CD4-positive, CD25-positive, alpha-beta regulatory T cell (primary cell): Measurements from ENCODE around the gene MACROD2. TPM values are rescaled to one million over a fixed set of nuclear protein-coding genes. Genes with fewer than 3 reads are reported as not detected.

Experiments used
- ATAC-seq, 2 donors: fragments of 150-1000 bp; cut with Tn5 transposase; one replicate each; pipeline ENCODE4 v1.10.0; 2021; ENCODE audit warnings: low read depth in 2 of 2, moderate number of reproducible peaks in 2 of 2, moderate library complexity in 1 of 2
- DNase-seq, 3 donors: peaks; one replicate each; pipeline versions ENCODE4 v3.0.0 to v3.0.0-alpha.2; 2012 to 2022; ENCODE audit warnings: mixed read lengths in 1 of 3
- H3K27ac ChIP-seq: one replicate; pipeline ENCODE4 v1.7.0; 2013; ENCODE audit warnings: mild to moderate bottlenecking, low read length; ENCODE audit not compliant: insufficient read depth, poor library complexity, severe bottlenecking
- H3K27me3 ChIP-seq: one replicate; pipeline ENCODE4 v1.7.0; 2013; ENCODE audit warnings: low read length; ENCODE audit not compliant: control insufficient read depth, insufficient read depth
- H3K36me3 ChIP-seq: one replicate; pipeline ENCODE4 v1.7.0; 2013; ENCODE audit warnings: mild to moderate bottlenecking, low read length, moderate library complexity; ENCODE audit not compliant: control insufficient read depth, insufficient read depth
- H3K4me1 ChIP-seq: 2 replicates; pipeline ENCODE4 v1.7.0; 2013; ENCODE audit warnings: mild to moderate bottlenecking, low read length; ENCODE audit not compliant: insufficient read depth, control insufficient read depth, poor library complexity, severe bottlenecking
- H3K4me3 ChIP-seq: one replicate; pipeline ENCODE4 v1.7.0; 2013; ENCODE audit warnings: low read depth, mild to moderate bottlenecking, low read length, moderate library complexity
- H3K9me3 ChIP-seq, 2 experiments: 1 replicate in 1 of 2; 2 replicates in 1 of 2; pipeline ENCODE4 v1.7.0; 2013; ENCODE audit warnings: low read length in 2 of 2, mild to moderate bottlenecking in 1 of 2, moderate library complexity in 1 of 2; ENCODE audit not compliant: control insufficient read depth in 2 of 2
- H3K27ac Mint-ChIP-seq, 3 donors: one replicate each; pipeline ENCODE4 v1.8.0; 2020 to 2022; ENCODE audit warnings: mild to moderate bottlenecking in 3 of 3, mixed read lengths in 3 of 3, moderate library complexity in 2 of 3
- H3K27me3 Mint-ChIP-seq: one replicate; pipeline ENCODE4 v1.8.0; 2022; ENCODE audit warnings: mild to moderate bottlenecking, mixed read lengths
- H3K36me3 Mint-ChIP-seq: one replicate; pipeline ENCODE4 v1.8.0; 2020; ENCODE audit warnings: mixed read lengths
- H3K4me1 Mint-ChIP-seq, 4 donors: one replicate each; pipeline ENCODE4 v1.8.0; 2020 to 2022; ENCODE audit warnings: mixed read lengths in 4 of 4, mild to moderate bottlenecking in 1 of 4
- H3K4me3 Mint-ChIP-seq, 4 donors: one replicate each; pipeline ENCODE4 v1.8.0; 2020 to 2022; ENCODE audit warnings: mild to moderate bottlenecking in 4 of 4, mixed read lengths in 4 of 4, moderate library complexity in 3 of 4
- H3K9me3 Mint-ChIP-seq, 7 donors: one replicate each; pipeline ENCODE4 v1.8.0; 2020 to 2022; ENCODE audit warnings: mixed read lengths in 7 of 7, mild to moderate bottlenecking in 3 of 7, moderate library complexity in 2 of 7
- polyA plus RNA-seq, 4 donors: library from polyadenylated mRNA; unstranded; fragments of 300-500 nt; fragmentation: Illumina TruSeq; gene quantifications; one replicate each; pipeline ENCODE4 v1.2.3, GENCODE V29; 2021
- total RNA-seq: library from RNA; stranded (reverse); gene quantifications from one replicate; pipeline ENCODE4 v1.2.3, GENCODE V29; 2022

MACROD2 gene
- total and polyA plus RNA-seq, 5 donors from 2014 or later: 1.4 TPM; not detected in 4

DNA sequence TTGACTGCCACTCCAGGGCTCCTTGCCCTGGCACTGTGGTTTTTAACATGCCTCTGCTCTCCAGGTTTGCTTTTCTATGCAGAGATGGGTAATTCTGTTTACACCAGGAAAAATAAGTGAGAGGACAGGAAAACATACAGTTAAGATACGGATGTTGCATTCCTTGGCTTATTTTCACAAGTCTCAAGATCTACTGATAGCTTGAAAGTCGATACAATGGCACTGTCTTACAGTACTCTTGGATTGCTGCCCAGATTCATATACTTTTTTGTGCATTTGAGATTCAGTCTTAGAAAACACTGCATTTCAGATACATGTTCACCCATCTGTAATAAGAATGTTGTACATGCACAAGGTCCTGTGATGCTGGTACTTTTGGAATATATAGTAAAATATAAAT is 501.7 kb downstream of the MACROD2 start:
- no peak overlapping the region for H3K4me3 ChIP-seq
- no peaks in the 10 kb centered on the region for H3K27me3 ChIP-seq
- H3K36me3 ChIP-seq: no peaks in the 10 kb centered on the region
- Mint-ChIP-seq H3K4me1 (no peaks in the 10 kb centered on the region), H3K27ac (no peak overlapping the region), H3K9me3 (peaks cover 0 to 26% (median 8%) of the 10 kb centered on the region in 7 donors), H3K27me3 (no peaks in the 10 kb centered on the region), H3K36me3 (no peaks in the 10 kb centered on the region), H3K4me3 (no peak overlapping the region)
- H3K27ac ChIP-seq: no peak overlapping the region
- ATAC-seq (no peak), DNase-seq (no peak)
- peaks cover 0 to 11% of the 10 kb centered on the region in 2 experiments for H3K9me3 ChIP-seq
- no peaks in the 10 kb centered on the region for H3K4me1 ChIP-seq

DNA sequence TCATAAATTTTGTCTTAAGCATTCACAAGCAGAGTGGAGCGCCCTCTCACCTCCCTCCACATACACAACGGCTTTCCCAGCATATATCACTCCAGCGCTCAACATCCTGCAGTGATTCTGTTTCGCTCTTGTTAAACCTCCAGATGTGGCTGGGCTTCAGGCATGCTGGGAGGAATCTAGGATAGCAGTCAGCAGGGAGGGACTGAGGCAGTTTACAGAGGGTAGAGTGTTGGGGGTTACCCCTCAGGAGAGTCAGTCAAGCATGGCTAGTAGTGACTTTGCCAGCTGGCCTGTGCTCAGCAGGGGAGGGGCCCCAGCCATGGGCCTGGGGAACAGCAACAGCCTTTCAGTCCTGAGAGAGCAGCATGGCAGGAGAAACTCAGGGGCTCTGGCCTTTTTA is 503.5 kb downstream of the MACROD2 start:
- H3K27ac ChIP-seq: no peak overlapping the region
- Mint-ChIP-seq H3K4me3 (no peak overlapping the region), H3K4me1 (no peaks in the 10 kb centered on the region), H3K36me3 (no peaks in the 10 kb centered on the region), H3K9me3 (peaks cover 0 to 23% (median 8%) of the 10 kb centered on the region in 7 donors), H3K27ac (no peak overlapping the region), H3K27me3 (no peaks in the 10 kb centered on the region)
- H3K36me3 ChIP-seq: no peaks in the 10 kb centered on the region
- DNase-seq: no peak
- H3K27me3 ChIP-seq: no peaks in the 10 kb centered on the region
- H3K4me3 ChIP-seq: no peak overlapping the region
- H3K9me3 ChIP-seq: peaks cover 6 to 11% of the 10 kb centered on the region in 2 experiments
- no peak for ATAC-seq
- H3K4me1 ChIP-seq: no peaks in the 10 kb centered on the region

GRCh38 chr20:14505476-14505875 is 510.2 kb downstream of the MACROD2 start:
- Mint-ChIP-seq H3K4me3 (no peak overlapping the region), H3K27ac (no peak overlapping the region), H3K36me3 (no peaks in the 10 kb centered on the region)

DNA sequence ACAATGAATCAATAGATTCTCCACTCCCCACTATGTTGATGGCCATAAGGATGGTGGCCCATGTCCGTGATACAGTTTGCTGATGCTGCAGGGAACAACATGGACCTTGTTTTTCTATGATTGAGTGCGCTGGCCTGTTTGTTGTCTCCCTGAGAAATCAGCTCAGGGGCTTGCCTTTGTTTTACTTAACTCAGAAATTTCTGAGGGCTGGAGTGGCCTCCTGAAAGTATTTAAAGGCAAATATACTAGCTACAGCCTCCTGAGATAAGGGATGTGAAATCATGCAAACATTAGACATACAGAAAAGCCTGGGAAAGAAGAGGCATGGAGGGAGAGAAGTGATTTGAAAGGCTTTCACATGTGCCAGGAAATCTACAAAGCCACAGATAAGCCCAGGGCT is 512.4 kb downstream of the MACROD2 start:
- no peak for DNase-seq
- H3K4me3 ChIP-seq: no peak overlapping the region
- Mint-ChIP-seq H3K4me1 (no peaks in the 10 kb centered on the region), H3K4me3 (no peak overlapping the region), H3K9me3 (peaks cover 4 to 25% (median 8%) of the 10 kb centered on the region in 7 donors), H3K36me3 (no peaks in the 10 kb centered on the region), H3K27me3 (no peaks in the 10 kb centered on the region), H3K27ac (no peak overlapping the region)
- no peaks in the 10 kb centered on the region for H3K27me3 ChIP-seq
- no peak for ATAC-seq
- no peaks in the 10 kb centered on the region for H3K36me3 ChIP-seq
- H3K27ac ChIP-seq: no peak overlapping the region
- peaks cover 3 to 11% of the 10 kb centered on the region in 2 experiments for H3K9me3 ChIP-seq
- no peaks in the 10 kb centered on the region for H3K4me1 ChIP-seq

More at GRCh38 chr20:14505476-14505875, 510.2 kb downstream of the MACROD2 start:
- no peaks in the 10 kb centered on the region for H3K4me1 ChIP-seq
- no peak for DNase-seq
- no peaks in the 10 kb centered on the region for H3K27me3 ChIP-seq
- Mint-ChIP-seq H3K4me1 (no peaks in the 10 kb centered on the region), H3K9me3 (peaks cover 1 to 11% (median 9%) of the 10 kb centered on the region in 7 donors), H3K27me3 (no peaks in the 10 kb centered on the region)
- no peak for ATAC-seq
- H3K9me3 ChIP-seq: peaks cover 6 to 11% of the 10 kb centered on the region in 2 experiments
- H3K4me3 ChIP-seq: no peak overlapping the region
- no peak overlapping the region for H3K27ac ChIP-seq
- no peaks in the 10 kb centered on the region for H3K36me3 ChIP-seq

GRCh38 chr20:14510341-14510740 is 515.0 kb downstream of the MACROD2 start:
- Mint-ChIP-seq H3K4me1 (no peaks in the 10 kb centered on the region), H3K27ac (no peak overlapping the region), H3K4me3 (no peak overlapping the region), H3K27me3 (no peaks in the 10 kb centered on the region), H3K36me3 (no peaks in the 10 kb centered on the region), H3K9me3 (peaks cover 5 to 26% (median 8%) of the 10 kb centered on the region in 7 donors)
- no peaks in the 10 kb centered on the region for H3K36me3 ChIP-seq
- no peak overlapping the region for H3K4me3 ChIP-seq
- no peak for DNase-seq
- H3K4me1 ChIP-seq: no peaks in the 10 kb centered on the region
- H3K9me3 ChIP-seq: peaks cover 3 to 7% of the 10 kb centered on the region in 2 experiments
- H3K27me3 ChIP-seq: no peaks in the 10 kb centered on the region
- no peak overlapping the region for H3K27ac ChIP-seq
- no peak for ATAC-seq

GRCh38 chr20:14512839-14513238 is 517.5 kb downstream of the MACROD2 start:
- Histone ChIP-seq H3K4me3 (no peak overlapping the region), H3K27ac (no peak overlapping the region), H3K4me1 (no peaks in the 10 kb centered on the region), H3K27me3 (no peaks in the 10 kb centered on the region), H3K36me3 (no peaks in the 10 kb centered on the region), H3K9me3 (peaks cover 0 to 3% of the 10 kb centered on the region in 2 experiments)
- Mint-ChIP-seq H3K4me3 (no peak overlapping the region), H3K27me3 (no peaks in the 10 kb centered on the region), H3K4me1 (no peaks in the 10 kb centered on the region), H3K27ac (no peak overlapping the region), H3K9me3 (peaks cover 4 to 17% (median 8%) of the 10 kb centered on the region in 7 donors), H3K36me3 (no peaks in the 10 kb centered on the region)
- DNase-seq (no peak), ATAC-seq (no peak)

GRCh38 chr20:14518648-14519047 is 523.3 kb downstream of the MACROD2 start:
- no peaks in the 10 kb centered on the region for H3K4me1 ChIP-seq
- Mint-ChIP-seq H3K27ac (no peak overlapping the region), H3K27me3 (no peaks in the 10 kb centered on the region), H3K36me3 (no peaks in the 10 kb centered on the region), H3K9me3 (peaks cover 6 to 23% (median 10%) of the 10 kb centered on the region in 7 donors), H3K4me1 (no peaks in the 10 kb centered on the region), H3K4me3 (no peak overlapping the region)
- ATAC-seq (no peak), DNase-seq (no peak)
- no peaks in the 10 kb centered on the region for H3K27me3 ChIP-seq
- H3K36me3 ChIP-seq: no peaks in the 10 kb centered on the region
- no peak overlapping the region for H3K4me3 ChIP-seq
- peaks cover 0 to 2% of the 10 kb centered on the region in 2 experiments for H3K9me3 ChIP-seq
- no peak overlapping the region for H3K27ac ChIP-seq

DNA sequence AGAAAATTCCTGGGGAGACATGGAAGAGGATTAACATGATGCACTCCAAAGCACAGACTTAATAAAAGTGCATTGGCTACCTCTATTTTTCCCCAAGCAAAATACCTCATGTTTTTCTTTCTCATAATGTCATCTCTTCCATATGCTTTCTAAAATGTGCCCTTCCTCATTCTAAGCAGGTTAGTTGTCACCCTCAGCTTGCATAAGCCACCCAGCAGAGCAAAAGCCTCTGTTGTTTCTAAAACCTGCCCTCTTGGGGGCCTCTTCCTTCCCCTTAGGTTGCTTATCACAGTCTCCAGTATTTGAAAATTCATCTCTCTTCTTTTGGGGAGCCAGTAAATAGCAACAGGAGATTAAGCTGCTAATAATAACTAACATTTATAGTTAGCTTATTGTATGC is 525.7 kb downstream of the MACROD2 start:
- Histone ChIP-seq H3K27me3 (no peaks in the 10 kb centered on the region), H3K27ac (no peak overlapping the region), H3K36me3 (no peaks in the 10 kb centered on the region), H3K4me1 (no peaks in the 10 kb centered on the region), H3K9me3 (peaks cover 2 to 5% of the 10 kb centered on the region in 2 experiments), H3K4me3 (no peak overlapping the region)
- ATAC-seq (no peak), DNase-seq (no peak)
- Mint-ChIP-seq H3K27me3 (no peaks in the 10 kb centered on the region), H3K9me3 (peaks cover 6 to 29% (median 10%) of the 10 kb centered on the region in 7 donors), H3K4me1 (no peaks in the 10 kb centered on the region), H3K36me3 (no peaks in the 10 kb centered on the region), H3K27ac (no peak overlapping the region), H3K4me3 (no peak overlapping the region)
